ENCODE results near the gene LHFPL3. TPM values are rescaled to one million over a fixed set of nuclear protein-coding genes. Genes with fewer than 3 reads are reported as not detected.

The LHFPL3 gene
- total RNA-seq, 1 experiment from 2014 or later, result not detected

GRCh38 chr7:104894314-104894713 is 565.9 kb downstream of the LHFPL3 start:
- ChIA-PET POLR2A (no interaction called here), CTCF (interaction anchor here (3.4 kb wide), 1 partner anchor 11 kb away, joined by 20 read pairs; no protein-coding TSS in a partner anchor), RAD21 (ENCODE audit: low non-redundant PET in 1 of 2, low total read pairs in 2 of 2, uncharacterized antibody in 2 of 2, unreplicated experiment in 2 of 2) (no interaction called here)
- Histone ChIP-seq H2AFZ (ENCODE audit: low read depth, low read length, poor library complexity, severe bottlenecking) (no peak overlapping the region), H3K27me3 (ENCODE audit: insufficient read depth, low read length) (no peaks in the 10 kb centered on the region), H3K36me3 (ENCODE audit: control insufficient read depth in 1 of 2, insufficient read depth in 2 of 2, low read length in 2 of 2) (no peaks in the 10 kb centered on the region), H3K9me2 (ENCODE audit: insufficient read depth) (no peaks in the 10 kb centered on the region), H3K79me2 (ENCODE audit: insufficient read depth, low read length) (no peaks in the 10 kb centered on the region), H3K4me1 (ENCODE audit: control insufficient read depth in 1 of 2, insufficient read depth in 2 of 2, low read length in 2 of 2) (no peaks in the 10 kb centered on the region), H3K27ac (ENCODE audit: low read depth, low read length) (no peak overlapping the region), H3K4me2 (ENCODE audit: low read length) (no peak overlapping the region), H3K4me3 (replicated peaks in 1 of 2; ENCODE audit: low read depth in 1 of 2, low read length in 2 of 2) (no peak overlapping the region), H3K9me3 (ENCODE audit: control insufficient read depth in 1 of 2, insufficient read depth in 1 of 2, low read depth in 1 of 2, low read length in 2 of 2) (no peaks in the 10 kb centered on the region), H3K9ac (ENCODE audit: low read length) (no peak overlapping the region), H4K20me1 (ENCODE audit: insufficient read depth) (no peaks in the 10 kb centered on the region)
- no peak for TF ChIP-seq RAD21 (IDR thresholded peaks at IDR 0.05; ENCODE audit: low read depth)
- no peak for TF ChIP-seq ZNF274 (IDR thresholded peaks at IDR 0.05; ENCODE audit: low read depth, low read length)
- TF ChIP-seq, protein P1, sequence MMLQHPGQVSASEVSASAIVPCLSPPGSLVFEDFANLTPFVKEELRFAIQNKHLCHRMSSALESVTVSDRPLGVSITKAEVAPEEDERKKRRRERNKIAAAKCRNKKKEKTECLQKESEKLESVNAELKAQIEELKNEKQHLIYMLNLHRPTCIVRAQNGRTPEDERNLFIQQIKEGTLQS (IDR thresholded peaks at IDR 0.05), result no peak
- no peak for TF ChIP-seq EGR1 (IDR thresholded peaks at IDR 0.05; ENCODE audit: low read depth)
- no peak for TF ChIP-seq SIN3A (IDR thresholded peaks at IDR 0.05; ENCODE audit: low read depth)
- no peak for TF ChIP-seq SP1 (IDR thresholded peaks at IDR 0.05; ENCODE audit: low read depth)
- TF ChIP-seq ZFX (IDR thresholded peaks at IDR 0.05), result no peak
- no peak for TF ChIP-seq MAX (IDR thresholded peaks at IDR 0.05)
- no peak for TF ChIP-seq ELF1 (IDR thresholded peaks at IDR 0.05; ENCODE audit: borderline replicate concordance, low read depth)
- TF ChIP-seq, protein P2, sequence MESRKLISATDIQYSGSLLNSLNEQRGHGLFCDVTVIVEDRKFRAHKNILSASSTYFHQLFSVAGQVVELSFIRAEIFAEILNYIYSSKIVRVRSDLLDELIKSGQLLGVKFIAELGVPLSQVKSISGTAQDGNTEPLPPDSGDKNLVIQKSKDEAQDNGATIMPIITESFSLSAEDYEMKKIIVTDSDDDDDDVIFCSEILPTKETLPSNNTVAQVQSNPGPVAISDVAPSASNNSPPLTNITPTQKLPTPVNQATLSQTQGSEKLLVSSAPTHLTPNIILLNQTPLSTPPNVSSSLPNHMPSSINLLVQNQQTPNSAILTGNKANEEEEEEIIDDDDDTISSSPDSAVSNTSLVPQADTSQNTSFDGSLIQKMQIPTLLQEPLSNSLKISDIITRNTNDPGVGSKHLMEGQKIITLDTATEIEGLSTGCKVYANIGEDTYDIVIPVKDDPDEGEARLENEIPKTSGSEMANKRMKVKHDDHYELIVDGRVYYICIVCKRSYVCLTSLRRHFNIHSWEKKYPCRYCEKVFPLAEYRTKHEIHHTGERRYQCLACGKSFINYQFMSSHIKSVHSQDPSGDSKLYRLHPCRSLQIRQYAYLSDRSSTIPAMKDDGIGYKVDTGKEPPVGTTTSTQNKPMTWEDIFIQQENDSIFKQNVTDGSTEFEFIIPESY (IDR thresholded peaks at IDR 0.05; ENCODE audit: extremely low read depth, insufficient replicate concordance, low read length), result no peak
- no peak for TF ChIP-seq POLR2A (IDR thresholded peaks at IDR 0.05; ENCODE audit: borderline replicate concordance, extremely low read depth, insufficient read depth, insufficient read length)
- no peak for TF ChIP-seq EZH2phosphoT487 (IDR thresholded peaks at IDR 0.05; ENCODE audit: borderline replicate concordance)
- no peak for TF ChIP-seq FOSL1 (IDR thresholded peaks at IDR 0.05; ENCODE audit: low read depth)
- TF ChIP-seq TCF7L2 (IDR thresholded peaks at IDR 0.05; ENCODE audit: borderline replicate concordance, extremely low read depth, insufficient read depth, insufficient read length), result no peak
- no peak for TF ChIP-seq POLR2AphosphoS5 (IDR thresholded peaks at IDR 0.05; ENCODE audit: low read depth, low read length)
- TF ChIP-seq EZH2 (IDR thresholded peaks at IDR 0.05), result no peak
- TF ChIP-seq YY1 (IDR thresholded peaks at IDR 0.05; ENCODE audit: extremely low read depth, insufficient replicate concordance, low read depth, low read length), result no peak
- intact Hi-C loops (cut with micrococcal nuclease), result no loop called here
- no TSS peak for BruUV-seq (replicated peaks)
- DNase-seq (ENCODE audit: low read depth, low spot score) (no peak), ATAC-seq (no peak)
